ENCODE measurements around the gene LRRC14B.

- TF ChIP-seq CTCF (IDR thresholded peaks at IDR 0.05) (no peak), POLR2A (IDR thresholded peaks at IDR 0.05) (no peak)
Measured at GRCh38 chr5:158807-159447, 32.4 kb upstream of the LRRC14B start.

All from right lobe of liver (tissue), 4 donors.